GM23338 (cell line): ENCODE results near the gene TBC1D9B. TPM values are rescaled to one million over a fixed set of nuclear protein-coding genes. Genes with fewer than 3 reads are reported as not detected.

Experiments
- EZH2phosphoT487 ChIP-seq: fragments of 200-600 bp; sonication (generic); IDR thresholded peaks from one replicate; pipeline ENCODE4 v1.8.1; 2018; ENCODE audit warnings: antibody characterized with exemption; ENCODE audit not compliant: unreplicated experiment
- NANOG ChIP-seq: IDR thresholded peaks from 2 replicates; pipeline ENCODE4 v1.6.1; 2016; ENCODE audit warnings: antibody characterized with exemption, borderline replicate concordance
- POLR2AphosphoS5 ChIP-seq: IDR thresholded peaks from 2 replicates; pipeline ENCODE4 v1.6.1; 2016; ENCODE audit warnings: antibody characterized with exemption, low read depth
- STAT1 ChIP-seq: IDR thresholded peaks from one replicate; pipeline ENCODE4 v1.6.1; 2016; ENCODE audit warnings: antibody characterized with exemption; ENCODE audit not compliant: unreplicated experiment
- ZNF331 ChIP-seq: fragments of 250-450 bp; sonication (Bioruptor Pico); IDR thresholded peaks from 2 replicates; pipeline ENCODE4 v1.5.0; 2020; ENCODE audit warnings: low read depth, mild to moderate bottlenecking, moderate library complexity
- polyA plus RNA-seq: library from polyadenylated mRNA; unstranded; fragments of >200 nt; fragmentation: Nextera tagmentation; extraction: Ambion mirVana; gene quantifications from 2 replicates; pipeline ENCODE4 v1.2.1, GENCODE V29; 2016
- total RNA-seq: library from RNA; depleted of rRNA; stranded (reverse); fragments of >200 nt; shearing (Covaris generic); gene quantifications from 2 replicates; pipeline ENCODE4 v1.2.3, GENCODE V29; 2014
- TF ChIP-seq, protein P1 (sequence below): fragments of 250-450 bp; sonication (Bioruptor Pico); IDR thresholded peaks from 2 replicates; pipeline ENCODE4 v1.5.0; 2020; ENCODE audit warnings: mild to moderate bottlenecking, moderate library complexity
- TF ChIP-seq, protein P2 (sequence below), 2 experiments: fragments of 200-600 bp in 1 of 2; sonication (generic) in 1 of 2; conservative IDR thresholded peaks; 2 replicates each; pipeline versions ENCODE4 v1.5.1 to v1.6.1; 2016 to 2017; ENCODE audit warnings: antibody characterized with exemption in 2 of 2, low read depth in 2 of 2, mild to moderate bottlenecking in 2 of 2, moderate library complexity in 1 of 2
- TF ChIP-seq, protein P3 (sequence below): IDR thresholded peaks from 2 replicates; pipeline ENCODE4 v1.6.1; 2016; ENCODE audit warnings: antibody characterized with exemption

TBC1D9B gene
- total and polyA plus RNA-seq, 2 experiments from 2014 or later, result 19.0 to 38.0 TPM

DNA sequence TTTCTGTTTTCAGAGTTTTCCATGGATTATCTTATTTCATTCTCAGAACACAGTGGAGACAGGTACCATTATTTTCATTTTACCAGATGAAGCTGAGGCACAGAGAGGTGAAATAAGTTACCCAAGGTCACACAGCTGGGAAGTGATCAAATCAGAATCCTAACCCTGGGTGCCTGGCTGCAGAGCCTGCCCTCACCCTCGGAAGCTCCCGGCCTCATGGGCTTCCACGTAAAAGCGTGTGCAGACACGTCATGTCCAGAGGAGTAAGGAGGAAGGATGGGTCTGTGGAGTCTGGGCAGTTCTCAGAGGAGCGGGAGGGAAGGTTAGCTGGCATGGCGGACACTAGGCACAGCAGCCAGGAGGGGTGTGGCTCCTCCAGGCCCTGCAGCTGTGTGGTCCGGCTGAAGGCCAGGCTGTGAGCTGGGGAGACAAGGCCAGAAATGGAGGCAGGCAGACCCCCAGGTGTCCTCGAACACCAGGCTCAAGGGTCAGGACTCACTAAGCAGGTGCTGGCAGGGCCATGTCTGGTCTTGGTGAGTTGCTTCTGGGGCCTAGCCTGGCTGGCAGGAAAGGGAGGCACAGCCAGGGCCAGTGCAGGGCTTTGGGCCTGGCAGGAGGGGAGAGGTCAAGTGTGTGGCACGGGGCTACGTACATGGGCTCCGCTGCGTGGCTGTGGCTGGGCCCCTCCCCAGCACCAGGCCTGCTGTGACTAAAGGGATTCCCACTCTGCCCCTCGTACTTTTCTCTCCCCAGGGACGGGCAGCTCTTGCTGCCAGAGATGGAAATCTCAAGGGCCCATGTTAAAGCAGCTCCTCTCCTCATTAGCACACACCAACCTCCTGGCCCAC lies 5.6 kb downstream of the TBC1D9B start (continued):
- TF ChIP-seq, protein P1, sequence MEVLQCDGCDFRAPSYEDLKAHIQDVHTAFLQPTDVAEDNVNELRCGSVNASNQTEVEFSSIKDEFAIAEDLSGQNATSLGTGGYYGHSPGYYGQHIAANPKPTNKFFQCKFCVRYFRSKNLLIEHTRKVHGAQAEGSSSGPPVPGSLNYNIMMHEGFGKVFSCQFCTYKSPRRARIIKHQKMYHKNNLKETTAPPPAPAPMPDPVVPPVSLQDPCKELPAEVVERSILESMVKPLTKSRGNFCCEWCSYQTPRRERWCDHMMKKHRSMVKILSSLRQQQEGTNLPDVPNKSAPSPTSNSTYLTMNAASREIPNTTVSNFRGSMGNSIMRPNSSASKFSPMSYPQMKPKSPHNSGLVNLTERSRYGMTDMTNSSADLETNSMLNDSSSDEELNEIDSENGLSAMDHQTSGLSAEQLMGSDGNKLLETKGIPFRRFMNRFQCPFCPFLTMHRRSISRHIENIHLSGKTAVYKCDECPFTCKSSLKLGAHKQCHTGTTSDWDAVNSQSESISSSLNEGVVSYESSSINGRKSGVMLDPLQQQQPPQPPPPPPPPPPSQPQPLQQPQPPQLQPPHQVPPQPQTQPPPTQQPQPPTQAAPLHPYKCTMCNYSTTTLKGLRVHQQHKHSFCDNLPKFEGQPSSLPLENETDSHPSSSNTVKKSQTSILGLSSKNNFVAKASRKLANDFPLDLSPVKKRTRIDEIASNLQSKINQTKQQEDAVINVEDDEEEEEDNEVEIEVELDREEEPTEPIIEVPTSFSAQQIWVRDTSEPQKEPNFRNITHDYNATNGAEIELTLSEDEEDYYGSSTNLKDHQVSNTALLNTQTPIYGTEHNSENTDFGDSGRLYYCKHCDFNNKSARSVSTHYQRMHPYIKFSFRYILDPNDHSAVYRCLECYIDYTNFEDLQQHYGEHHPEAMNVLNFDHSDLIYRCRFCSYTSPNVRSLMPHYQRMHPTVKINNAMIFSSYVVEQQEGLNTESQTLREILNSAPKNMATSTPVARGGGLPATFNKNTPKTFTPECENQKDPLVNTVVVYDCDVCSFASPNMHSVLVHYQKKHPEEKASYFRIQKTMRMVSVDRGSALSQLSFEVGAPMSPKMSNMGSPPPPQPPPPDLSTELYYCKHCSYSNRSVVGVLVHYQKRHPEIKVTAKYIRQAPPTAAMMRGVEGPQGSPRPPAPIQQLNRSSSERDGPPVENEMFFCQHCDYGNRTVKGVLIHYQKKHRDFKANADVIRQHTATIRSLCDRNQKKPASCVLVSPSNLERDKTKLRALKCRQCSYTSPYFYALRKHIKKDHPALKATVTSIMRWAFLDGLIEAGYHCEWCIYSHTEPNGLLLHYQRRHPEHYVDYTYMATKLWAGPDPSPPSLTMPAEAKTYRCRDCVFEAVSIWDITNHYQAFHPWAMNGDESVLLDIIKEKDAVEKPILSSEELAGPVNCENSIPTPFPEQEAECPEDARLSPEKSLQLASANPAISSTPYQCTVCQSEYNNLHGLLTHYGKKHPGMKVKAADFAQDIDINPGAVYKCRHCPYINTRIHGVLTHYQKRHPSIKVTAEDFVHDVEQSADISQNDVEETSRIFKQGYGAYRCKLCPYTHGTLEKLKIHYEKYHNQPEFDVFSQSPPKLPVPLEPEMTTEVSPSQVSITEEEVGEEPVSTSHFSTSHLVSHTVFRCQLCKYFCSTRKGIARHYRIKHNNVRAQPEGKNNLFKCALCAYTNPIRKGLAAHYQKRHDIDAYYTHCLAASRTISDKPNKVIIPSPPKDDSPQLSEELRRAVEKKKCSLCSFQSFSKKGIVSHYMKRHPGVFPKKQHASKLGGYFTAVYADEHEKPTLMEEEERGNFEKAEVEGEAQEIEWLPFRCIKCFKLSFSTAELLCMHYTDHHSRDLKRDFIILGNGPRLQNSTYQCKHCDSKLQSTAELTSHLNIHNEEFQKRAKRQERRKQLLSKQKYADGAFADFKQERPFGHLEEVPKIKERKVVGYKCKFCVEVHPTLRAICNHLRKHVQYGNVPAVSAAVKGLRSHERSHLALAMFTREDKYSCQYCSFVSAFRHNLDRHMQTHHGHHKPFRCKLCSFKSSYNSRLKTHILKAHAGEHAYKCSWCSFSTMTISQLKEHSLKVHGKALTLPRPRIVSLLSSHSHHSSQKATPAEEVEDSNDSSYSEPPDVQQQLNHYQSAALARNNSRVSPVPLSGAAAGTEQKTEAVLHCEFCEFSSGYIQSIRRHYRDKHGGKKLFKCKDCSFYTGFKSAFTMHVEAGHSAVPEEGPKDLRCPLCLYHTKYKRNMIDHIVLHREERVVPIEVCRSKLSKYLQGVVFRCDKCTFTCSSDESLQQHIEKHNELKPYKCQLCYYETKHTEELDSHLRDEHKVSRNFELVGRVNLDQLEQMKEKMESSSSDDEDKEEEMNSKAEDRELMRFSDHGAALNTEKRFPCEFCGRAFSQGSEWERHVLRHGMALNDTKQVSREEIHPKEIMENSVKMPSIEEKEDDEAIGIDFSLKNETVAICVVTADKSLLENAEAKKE (CRISPR knock-in tag), result no peak
- TF ChIP-seq, protein P2, sequence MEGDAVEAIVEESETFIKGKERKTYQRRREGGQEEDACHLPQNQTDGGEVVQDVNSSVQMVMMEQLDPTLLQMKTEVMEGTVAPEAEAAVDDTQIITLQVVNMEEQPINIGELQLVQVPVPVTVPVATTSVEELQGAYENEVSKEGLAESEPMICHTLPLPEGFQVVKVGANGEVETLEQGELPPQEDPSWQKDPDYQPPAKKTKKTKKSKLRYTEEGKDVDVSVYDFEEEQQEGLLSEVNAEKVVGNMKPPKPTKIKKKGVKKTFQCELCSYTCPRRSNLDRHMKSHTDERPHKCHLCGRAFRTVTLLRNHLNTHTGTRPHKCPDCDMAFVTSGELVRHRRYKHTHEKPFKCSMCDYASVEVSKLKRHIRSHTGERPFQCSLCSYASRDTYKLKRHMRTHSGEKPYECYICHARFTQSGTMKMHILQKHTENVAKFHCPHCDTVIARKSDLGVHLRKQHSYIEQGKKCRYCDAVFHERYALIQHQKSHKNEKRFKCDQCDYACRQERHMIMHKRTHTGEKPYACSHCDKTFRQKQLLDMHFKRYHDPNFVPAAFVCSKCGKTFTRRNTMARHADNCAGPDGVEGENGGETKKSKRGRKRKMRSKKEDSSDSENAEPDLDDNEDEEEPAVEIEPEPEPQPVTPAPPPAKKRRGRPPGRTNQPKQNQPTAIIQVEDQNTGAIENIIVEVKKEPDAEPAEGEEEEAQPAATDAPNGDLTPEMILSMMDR (conservative IDR thresholded peaks at IDR 0.05; ENCODE audit: low read depth in 2 of 2), result no peak
- TF ChIP-seq NANOG, result no peak
- TF ChIP-seq POLR2AphosphoS5, result no peak
- TF ChIP-seq, protein P3, sequence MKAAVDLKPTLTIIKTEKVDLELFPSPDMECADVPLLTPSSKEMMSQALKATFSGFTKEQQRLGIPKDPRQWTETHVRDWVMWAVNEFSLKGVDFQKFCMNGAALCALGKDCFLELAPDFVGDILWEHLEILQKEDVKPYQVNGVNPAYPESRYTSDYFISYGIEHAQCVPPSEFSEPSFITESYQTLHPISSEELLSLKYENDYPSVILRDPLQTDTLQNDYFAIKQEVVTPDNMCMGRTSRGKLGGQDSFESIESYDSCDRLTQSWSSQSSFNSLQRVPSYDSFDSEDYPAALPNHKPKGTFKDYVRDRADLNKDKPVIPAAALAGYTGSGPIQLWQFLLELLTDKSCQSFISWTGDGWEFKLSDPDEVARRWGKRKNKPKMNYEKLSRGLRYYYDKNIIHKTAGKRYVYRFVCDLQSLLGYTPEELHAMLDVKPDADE, result no peak
- no peak for TF ChIP-seq STAT1
- TF ChIP-seq ZNF331, result no peak
- TF ChIP-seq EZH2phosphoT487, result no peak
